GM18505 (cell line): ENCODE results near the gene MTLN.
"Not testable (repeated sequence)": the region's sequence is repeated elsewhere in the genome, so short reads cannot be mapped to it uniquely, and the experiment has no call there.

Source experiments
- ATAC-seq: cut with Tn5 transposase; IDR thresholded peaks from one replicate; pipeline ENCODE4 v1.9.1; 2021; ENCODE audit not compliant: unreplicated experiment
- POLR2A ChIP-seq: IDR thresholded peaks from 4 replicates; pipeline ENCODE4 v1.6.1; 2011; ENCODE audit warnings: borderline replicate concordance; ENCODE audit not compliant: insufficient read depth, insufficient read length; ENCODE audit errors: extremely low read depth

The MTLN gene

GRCh38 chr2:110211938-110212858 is at the start of gene MTLN:
Gene MTLN (minus strand): TSS chr2:110212547. CDS start chr2:110212525, 22 bp downstream.
- peak; percentile 93 for TF ChIP-seq POLR2A

GRCh38 chr2:110261910-110262309 is 49.6 kb upstream of the MTLN start:
- not testable (repeated sequence) for ATAC-seq

More at GRCh38 chr2:110211938-110212858, at the start of gene MTLN:
- ATAC-seq, result peak; percentile 81

GRCh38 chr2:110248081-110248795 is 35.9 kb upstream of the MTLN start:
- ATAC-seq, result not testable (repeated sequence)

- ATAC-seq, result not testable (repeated sequence)
Measured at GRCh38 chr2:110245488-110246435, 33.4 kb upstream of the MTLN start.

GRCh38 chr2:110243283-110243682 is 30.9 kb upstream of the MTLN start:
- ATAC-seq, result not testable (repeated sequence)

GRCh38 chr2:110234514-110234913 is 22.2 kb upstream of the MTLN start:
- not testable (repeated sequence) for ATAC-seq

GRCh38 chr2:110229886-110230285 is 17.5 kb upstream of the MTLN start:
- not testable (repeated sequence) for ATAC-seq

GRCh38 chr2:110222626-110223025 is 10.3 kb upstream of the MTLN start:
- ATAC-seq, result not testable (repeated sequence)

- no peak for TF ChIP-seq POLR2A
- no peak for ATAC-seq
Measured at GRCh38 chr2:110221938-110222337, 9.6 kb upstream of the MTLN start.

- TF ChIP-seq POLR2A, result no peak
Measured at GRCh38 chr2:110220190-110220564, 7.8 kb upstream of the MTLN start.

GRCh38 chr2:110219496-110220189 is 7.3 kb upstream of the MTLN start:
- TF ChIP-seq POLR2A, result no peak
- ATAC-seq, result no peak

More at GRCh38 chr2:110220190-110220564, 7.8 kb upstream of the MTLN start:
- no peak for ATAC-seq

- ATAC-seq, result not testable (repeated sequence)
Measured at GRCh38 chr2:110218889-110219288, 6.5 kb upstream of the MTLN start.

GRCh38 chr2:110216803-110217202 is 4.5 kb upstream of the MTLN start:
- no peak for TF ChIP-seq POLR2A
- no peak for ATAC-seq
